ENCODE data around the gene NEK10.

DNA sequence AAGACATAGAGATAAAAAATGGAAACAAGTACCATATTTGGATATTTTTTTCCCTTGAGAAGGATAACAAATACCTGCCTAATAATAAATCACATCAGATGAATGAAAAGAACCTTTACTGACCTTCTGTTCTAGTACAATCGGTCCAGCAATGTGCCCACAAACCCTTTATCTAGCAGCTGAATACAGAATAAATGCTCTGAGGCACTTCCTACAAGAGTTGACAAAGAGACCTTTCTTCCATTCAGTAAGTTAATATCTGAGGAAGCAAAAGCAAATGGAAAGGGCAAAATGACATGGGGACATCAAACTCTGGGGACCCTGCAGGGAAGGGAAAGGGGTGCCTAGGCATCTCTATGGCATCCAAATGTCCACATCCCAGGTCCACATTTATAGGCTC, 115.8 kb downstream of the NEK10 start:
- TF ChIP-seq, protein P1, sequence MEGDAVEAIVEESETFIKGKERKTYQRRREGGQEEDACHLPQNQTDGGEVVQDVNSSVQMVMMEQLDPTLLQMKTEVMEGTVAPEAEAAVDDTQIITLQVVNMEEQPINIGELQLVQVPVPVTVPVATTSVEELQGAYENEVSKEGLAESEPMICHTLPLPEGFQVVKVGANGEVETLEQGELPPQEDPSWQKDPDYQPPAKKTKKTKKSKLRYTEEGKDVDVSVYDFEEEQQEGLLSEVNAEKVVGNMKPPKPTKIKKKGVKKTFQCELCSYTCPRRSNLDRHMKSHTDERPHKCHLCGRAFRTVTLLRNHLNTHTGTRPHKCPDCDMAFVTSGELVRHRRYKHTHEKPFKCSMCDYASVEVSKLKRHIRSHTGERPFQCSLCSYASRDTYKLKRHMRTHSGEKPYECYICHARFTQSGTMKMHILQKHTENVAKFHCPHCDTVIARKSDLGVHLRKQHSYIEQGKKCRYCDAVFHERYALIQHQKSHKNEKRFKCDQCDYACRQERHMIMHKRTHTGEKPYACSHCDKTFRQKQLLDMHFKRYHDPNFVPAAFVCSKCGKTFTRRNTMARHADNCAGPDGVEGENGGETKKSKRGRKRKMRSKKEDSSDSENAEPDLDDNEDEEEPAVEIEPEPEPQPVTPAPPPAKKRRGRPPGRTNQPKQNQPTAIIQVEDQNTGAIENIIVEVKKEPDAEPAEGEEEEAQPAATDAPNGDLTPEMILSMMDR (IDR thresholded peaks at IDR 0.05), result no peak
- no peak for TF ChIP-seq POLR2A (IDR thresholded peaks at IDR 0.05)
